H9 (cell line): ENCODE results near the gene CPO. TPM values are rescaled to one million over a fixed set of nuclear protein-coding genes. Genes with fewer than 3 reads are reported as not detected.

ENCODE experiments used
- DNase-seq: peaks from one replicate; pipeline ENCODE4 v3.0.0-alpha.2; 2017
- H2AFZ ChIP-seq: one replicate; pipeline ENCODE4 v1.6.1; 2013; ENCODE audit warnings: mild to moderate bottlenecking, low read length, control low read depth, moderate library complexity
- H2AK5ac ChIP-seq: 2 replicates; pipeline ENCODE4 v1.6.1; 2013; ENCODE audit warnings: low read length, control low read depth, mixed read lengths; ENCODE audit not compliant: insufficient read length
- H2BK120ac ChIP-seq: one replicate; pipeline ENCODE4 v1.6.1; 2013; ENCODE audit warnings: low read depth, mild to moderate bottlenecking, low read length, control low read depth, inconsistent platforms; ENCODE audit not compliant: poor library complexity, severe bottlenecking
- H2BK12ac ChIP-seq: 2 replicates; pipeline ENCODE4 v1.6.1; 2013; ENCODE audit warnings: low read length, control low read depth, mixed read lengths, low read depth; ENCODE audit not compliant: insufficient read length
- H2BK15ac ChIP-seq: 2 replicates; pipeline ENCODE4 v1.6.1; 2013; ENCODE audit warnings: low read depth, low read length, control low read depth
- H2BK20ac ChIP-seq: one replicate; pipeline ENCODE4 v1.6.1; 2013; ENCODE audit warnings: low read depth, mild to moderate bottlenecking, low read length, control low read depth, inconsistent platforms; ENCODE audit not compliant: poor library complexity, severe bottlenecking
- H2BK5ac ChIP-seq: 2 replicates; pipeline ENCODE4 v1.6.1; 2013; ENCODE audit warnings: low read length, control low read depth, mixed read lengths; ENCODE audit not compliant: insufficient read length
- H3K14ac ChIP-seq: 2 replicates; pipeline ENCODE4 v1.6.1; 2013; ENCODE audit warnings: low read length, control low read depth; ENCODE audit not compliant: insufficient read depth
- H3K18ac ChIP-seq: 2 replicates; pipeline ENCODE4 v1.6.1; 2013; ENCODE audit warnings: low read depth, mild to moderate bottlenecking, mixed read lengths, low read length, control low read depth; ENCODE audit not compliant: insufficient read length
- H3K23ac ChIP-seq: 2 replicates; pipeline ENCODE4 v1.6.1; 2013; ENCODE audit warnings: low read length, control low read depth, mixed read lengths, low read depth; ENCODE audit not compliant: insufficient read length
- H3K23me2 ChIP-seq: 2 replicates; pipeline ENCODE4 v1.6.1; 2013; ENCODE audit warnings: low read depth, mild to moderate bottlenecking, mixed read lengths, low read length, control low read depth; ENCODE audit not compliant: insufficient read length, poor library complexity, severe bottlenecking
- H3K27ac ChIP-seq: 2 replicates; pipeline ENCODE4 v1.5.1; 2013; ENCODE audit warnings: low read length, control low read depth, mixed read lengths, low read depth; ENCODE audit not compliant: insufficient read length
- H3K27me3 ChIP-seq: 2 replicates; pipeline ENCODE4 v1.6.1; 2013; ENCODE audit warnings: low read length, control low read depth, inconsistent platforms; ENCODE audit not compliant: insufficient read depth
- H3K4ac ChIP-seq: 2 replicates; pipeline ENCODE4 v1.6.1; 2013; ENCODE audit warnings: low read depth, mild to moderate bottlenecking, control low read depth, inconsistent platforms, low read length, moderate library complexity
- H3K4me1 ChIP-seq: 2 replicates; pipeline ENCODE4 v1.6.1; 2013; ENCODE audit warnings: low read length, control low read depth, inconsistent platforms; ENCODE audit not compliant: insufficient read depth
- H3K4me2 ChIP-seq: 2 replicates; pipeline ENCODE4 v1.6.1; 2013; ENCODE audit warnings: low read length, control low read depth, mixed read lengths; ENCODE audit not compliant: insufficient read length, insufficient read depth
- H3K56ac ChIP-seq: 2 replicates; pipeline ENCODE4 v1.6.1; 2013; ENCODE audit warnings: low read depth, mild to moderate bottlenecking, mixed read lengths, low read length, control low read depth; ENCODE audit not compliant: insufficient read length
- H3K79me1 ChIP-seq: 2 replicates; pipeline ENCODE4 v1.6.1; 2013; ENCODE audit warnings: low read depth, mild to moderate bottlenecking, moderate library complexity, low read length, control low read depth, inconsistent platforms; ENCODE audit not compliant: insufficient read depth, poor library complexity, severe bottlenecking
- H3K79me2 ChIP-seq: 2 replicates; pipeline ENCODE4 v1.6.1; 2013; ENCODE audit warnings: low read length, control low read depth, inconsistent platforms; ENCODE audit not compliant: insufficient read depth
- H3K9ac ChIP-seq: 2 replicates; pipeline ENCODE4 v1.6.1; 2013; ENCODE audit warnings: low read length, control low read depth, mixed read lengths; ENCODE audit not compliant: insufficient read length; ENCODE audit errors: extremely low read depth
- H3K9me3 ChIP-seq: one replicate; pipeline ENCODE4 v1.6.1; 2013; ENCODE audit warnings: low read depth, low read length, inconsistent platforms; ENCODE audit not compliant: control insufficient read depth
- H3T11ph ChIP-seq: one replicate; pipeline ENCODE4 v1.6.1; 2013; ENCODE audit warnings: mild to moderate bottlenecking, low read length, control low read depth, inconsistent platforms
- H4K20me1 ChIP-seq: one replicate; pipeline ENCODE4 v1.6.1; 2013; ENCODE audit not compliant: control insufficient read depth, insufficient read length, insufficient read depth
- H4K5ac ChIP-seq: 2 replicates; pipeline ENCODE4 v1.6.1; 2013; ENCODE audit warnings: low read depth, mild to moderate bottlenecking, mixed read lengths, low read length, control low read depth; ENCODE audit not compliant: insufficient read length
- H4K8ac ChIP-seq: replicated peaks from 2 replicates; pipeline ENCODE4 v1.6.1; 2013; ENCODE audit warnings: low read length, control low read depth, mixed read lengths, low read depth; ENCODE audit not compliant: insufficient read length
- H4K91ac ChIP-seq: 2 replicates; pipeline ENCODE4 v1.6.1; 2013; ENCODE audit warnings: low read depth, mild to moderate bottlenecking, moderate library complexity, mixed read lengths, low read length, control low read depth; ENCODE audit not compliant: insufficient read length
- H3K27ac Mint-ChIP-seq, 3 experiments: 2 replicates in 2 of 3; 3 replicates in 1 of 3; pipeline ENCODE4 v1.8.0; 2020 to 2021; ENCODE audit warnings: mixed read lengths in 3 of 3, mild to moderate bottlenecking in 1 of 3, moderate library complexity in 1 of 3
- H3K27me3 Mint-ChIP-seq: 2 replicates; pipeline ENCODE4 v1.8.0; 2021; ENCODE audit warnings: low read depth, mild to moderate bottlenecking, moderate library complexity, mixed read lengths
- H3K36me3 Mint-ChIP-seq, 3 experiments: 2 replicates in 2 of 3; 3 replicates in 1 of 3; pipeline ENCODE4 v1.8.0; 2020 to 2021; ENCODE audit warnings: low read depth in 3 of 3, mixed read lengths in 3 of 3; ENCODE audit not compliant: insufficient read depth in 1 of 3
- H3K4me1 Mint-ChIP-seq, 2 experiments: 2 replicates each; pipeline ENCODE4 v1.8.0; 2020; ENCODE audit warnings: mixed read lengths in 2 of 2
- H3K4me3 Mint-ChIP-seq, 2 experiments: 2 replicates in 1 of 2; 3 replicates in 1 of 2; pipeline ENCODE4 v1.8.0; 2020 to 2021; ENCODE audit warnings: mild to moderate bottlenecking in 2 of 2, mixed read lengths in 2 of 2, moderate library complexity in 1 of 2
- H3K9me3 Mint-ChIP-seq, 2 experiments: 2 replicates in 1 of 2; 3 replicates in 1 of 2; pipeline ENCODE4 v1.8.0; 2020; ENCODE audit warnings: mild to moderate bottlenecking in 2 of 2, mixed read lengths in 2 of 2, moderate library complexity in 1 of 2
- total RNA-seq: library from RNA; stranded (reverse); gene quantifications from 2 replicates; pipeline ENCODE4 v1.2.1, GENCODE V29; 2021
- TF ChIP-seq, protein P1 (sequence below): fragments of 200-600 bp; sonication (generic); conservative IDR thresholded peaks from 3 replicates; pipeline ENCODE4 v1.8.0; 2021; ENCODE audit warnings: antibody characterized with exemption, mild to moderate bottlenecking

Gene CPO
- total RNA-seq, 1 experiment from 2014 or later = 0.68 TPM

- Histone ChIP-seq H3K9ac (no peak overlapping the region), H3K79me1 (no peaks in the 10 kb centered on the region), H2BK5ac (no peak overlapping the region), H3K27ac (no peak overlapping the region), H3K4me2 (no peak overlapping the region), H3K79me2 (no peaks in the 10 kb centered on the region), H2BK120ac (no peak overlapping the region), H2BK20ac (no peak overlapping the region), H3K14ac (no peak overlapping the region), H4K20me1 (no peaks in the 10 kb centered on the region), H3K27me3 (no peaks in the 10 kb centered on the region), H3K23me2 (no peaks in the 10 kb centered on the region), H4K5ac (no peak overlapping the region), H3T11ph (no peak overlapping the region), H2BK12ac (no peak overlapping the region), H3K4ac (no peak overlapping the region), H3K23ac (no peak overlapping the region), H2AK5ac (no peak overlapping the region), H3K9me3 (no peaks in the 10 kb centered on the region), H4K91ac (no peak overlapping the region), H2BK15ac (no peak overlapping the region), H3K18ac (no peak overlapping the region), H3K56ac (no peak overlapping the region), H3K4me1 (peaks cover 9% of the 10 kb centered on the region; the same call in 1 of the 2 replicates), H4K8ac (no peak overlapping the region), H2AFZ (no peak overlapping the region)
- Mint-ChIP-seq H3K27ac (no peak overlapping the region), H3K4me1 (peaks cover 35 to 42% of the 10 kb centered on the region in 2 experiments), H3K4me3 (no peak overlapping the region), H3K9me3 (peaks cover 0 to 3% of the 10 kb centered on the region in 2 experiments; a peak in 3 of 5 replicates), H3K36me3 (peaks cover 0 to 5% (median 4%) of the 10 kb centered on the region in 3 experiments; a peak in 2 of 7 replicates), H3K27me3 (no peaks in the 10 kb centered on the region)
- TF ChIP-seq, protein P1, sequence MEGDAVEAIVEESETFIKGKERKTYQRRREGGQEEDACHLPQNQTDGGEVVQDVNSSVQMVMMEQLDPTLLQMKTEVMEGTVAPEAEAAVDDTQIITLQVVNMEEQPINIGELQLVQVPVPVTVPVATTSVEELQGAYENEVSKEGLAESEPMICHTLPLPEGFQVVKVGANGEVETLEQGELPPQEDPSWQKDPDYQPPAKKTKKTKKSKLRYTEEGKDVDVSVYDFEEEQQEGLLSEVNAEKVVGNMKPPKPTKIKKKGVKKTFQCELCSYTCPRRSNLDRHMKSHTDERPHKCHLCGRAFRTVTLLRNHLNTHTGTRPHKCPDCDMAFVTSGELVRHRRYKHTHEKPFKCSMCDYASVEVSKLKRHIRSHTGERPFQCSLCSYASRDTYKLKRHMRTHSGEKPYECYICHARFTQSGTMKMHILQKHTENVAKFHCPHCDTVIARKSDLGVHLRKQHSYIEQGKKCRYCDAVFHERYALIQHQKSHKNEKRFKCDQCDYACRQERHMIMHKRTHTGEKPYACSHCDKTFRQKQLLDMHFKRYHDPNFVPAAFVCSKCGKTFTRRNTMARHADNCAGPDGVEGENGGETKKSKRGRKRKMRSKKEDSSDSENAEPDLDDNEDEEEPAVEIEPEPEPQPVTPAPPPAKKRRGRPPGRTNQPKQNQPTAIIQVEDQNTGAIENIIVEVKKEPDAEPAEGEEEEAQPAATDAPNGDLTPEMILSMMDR = no peak
- no peak for DNase-seq
These were observed 41.1 kb downstream of the CPO start for GRCh38 chr2:206980413-206980812.
